MCF 10A (cell line): ENCODE measurements around the gene ANO6. TPM values are rescaled to one million over a fixed set of nuclear protein-coding genes. Genes with fewer than 3 reads are reported as not detected.

Experiments used
- BruUV-seq: library from RNA; stranded (reverse); fragments of 400-500 nt; replicated peaks from 2 replicates; lab custom pipeline; 2021; lab: Mats Ljungman, UMichigan
- CTCF ChIA-PET: fragments of 300-600 bp; sonication (Branson Sonifier 250); formaldehyde crosslinking; extraction: SDS; loops from one replicate; lab custom pipeline; 2021; ENCODE audit warnings: antibody characterized with exemption, inconsistent platforms; lab: Yijun Ruan, JAX
- POLR2A ChIA-PET: fragments of 300-600, 350-650 bp; sonication (Branson Sonifier 250); formaldehyde crosslinking; extraction: SDS; loops from one replicate; lab custom pipeline; 2020; ENCODE audit warnings: antibody characterized with exemption, inconsistent platforms; lab: Yijun Ruan, JAX
- DNase-seq: peaks from one replicate; pipeline ENCODE4 v3.0.0-alpha.2; 2018; ENCODE audit not compliant: unreplicated experiment
- H3K27ac Mint-ChIP-seq: one replicate; pipeline ENCODE4 v1.8.0; 2022; ENCODE audit warnings: mild to moderate bottlenecking, low read depth, mixed read lengths; ENCODE audit not compliant: unreplicated experiment
- H3K27me3 Mint-ChIP-seq: one replicate; pipeline ENCODE4 v1.8.0; 2022; ENCODE audit warnings: mixed read lengths; ENCODE audit not compliant: insufficient read depth, unreplicated experiment
- H3K36me3 Mint-ChIP-seq: one replicate; pipeline ENCODE4 v1.8.0; 2022; ENCODE audit warnings: mild to moderate bottlenecking, moderate library complexity, mixed read lengths; ENCODE audit not compliant: insufficient read depth, unreplicated experiment
- H3K4me1 Mint-ChIP-seq: one replicate; pipeline ENCODE4 v1.8.0; 2022; ENCODE audit warnings: mixed read lengths; ENCODE audit not compliant: insufficient read depth, unreplicated experiment
- H3K4me3 Mint-ChIP-seq: one replicate; pipeline ENCODE4 v1.8.0; 2022; ENCODE audit warnings: mild to moderate bottlenecking, moderate library complexity, mixed read lengths; ENCODE audit not compliant: unreplicated experiment
- H3K9me3 Mint-ChIP-seq: one replicate; pipeline ENCODE4 v1.8.0; 2022; ENCODE audit warnings: mixed read lengths; ENCODE audit not compliant: unreplicated experiment
- CTCF ChIP-seq: fragments of 200-600 bp; IDR thresholded peaks from one replicate; pipeline ENCODE4 v1.8.0; 2022; ENCODE audit warnings: antibody characterized with exemption, mild to moderate bottlenecking; ENCODE audit not compliant: unreplicated experiment
- intact Hi-C: fragments of 100-400 bp; cut with micrococcal nuclease; formaldehyde crosslinking; loops from 2 replicates; pipeline ENCODE4 v1.14.1; 2022
- total RNA-seq: library from RNA; stranded (reverse); gene quantifications from 2 replicates; pipeline ENCODE4 v1.2.3, GENCODE V29; 2022

The ANO6 gene
- total RNA-seq, 1 experiment from 2014 or later = 25.4 TPM

DNA sequence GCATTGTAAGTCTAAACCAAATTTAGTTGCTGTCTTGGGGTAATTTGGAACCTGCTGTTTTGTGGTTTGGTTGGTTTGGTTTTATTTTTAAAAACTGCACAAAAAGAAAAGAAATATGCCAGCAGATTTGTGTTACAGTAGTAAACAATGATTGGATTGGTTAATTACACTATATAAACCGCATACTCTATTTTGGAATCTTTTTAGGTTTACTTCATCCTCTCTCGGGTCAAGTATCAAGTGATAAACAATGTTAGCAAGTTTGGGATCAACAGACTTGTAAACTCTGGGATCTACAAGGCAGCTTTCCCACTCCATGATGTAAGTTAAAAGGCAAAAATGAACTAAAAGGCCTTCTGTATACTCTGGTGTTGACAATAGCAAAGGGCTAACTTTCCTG, 132.4 kb downstream of the ANO6 start:
- CTCF ChIA-PET = interaction anchor here (0.6 to 1.9 kb wide), 3 partner anchors 40 to 283 kb away, joined by 4 to 5 read pairs (median 4); no protein-coding TSS in a partner anchor
- peaks cover 9% of the 10 kb centered on the region for H3K4me1 Mint-ChIP-seq

GRCh38 chr12:45348986-45349385, 133.1 kb downstream of the ANO6 start:
- peaks cover 7% of the 10 kb centered on the region for H3K4me1 Mint-ChIP-seq
- no peaks in the 10 kb centered on the region for H3K9me3 Mint-ChIP-seq
- intact Hi-C loops = no loop called here
- H3K27ac Mint-ChIP-seq = no peak overlapping the region
- peaks cover 15% of the 10 kb centered on the region for H3K36me3 Mint-ChIP-seq
- no peak overlapping the region for H3K4me3 Mint-ChIP-seq
- no peak for DNase-seq
- TF ChIP-seq CTCF = no peak
- ChIA-PET POLR2A (interaction anchor here (1.0 kb wide), 1 partner anchor 30 kb away, joined by 3 read pairs; no protein-coding TSS in a partner anchor), CTCF (interaction anchor here (1.0 to 1.9 kb wide), 2 partner anchors 15 to 80 kb away, joined by 3 to 4 read pairs; no protein-coding TSS in a partner anchor)
- no peaks in the 10 kb centered on the region for H3K27me3 Mint-ChIP-seq
- BruUV-seq = no TSS peak

More for the DNA sequence above, 132.4 kb downstream of the ANO6 start:
- H3K9me3 Mint-ChIP-seq = no peaks in the 10 kb centered on the region
- no peak for TF ChIP-seq CTCF
- no peak overlapping the region for H3K4me3 Mint-ChIP-seq
- POLR2A ChIA-PET = interaction anchor here (1.0 kb wide), 1 partner anchor 31 kb away, joined by 3 read pairs; no protein-coding TSS in a partner anchor
- no peak overlapping the region for H3K27ac Mint-ChIP-seq
- H3K36me3 Mint-ChIP-seq = peaks cover 14% of the 10 kb centered on the region
- H3K27me3 Mint-ChIP-seq = no peaks in the 10 kb centered on the region
- intact Hi-C loops = no loop called here
- DNase-seq = no peak
- BruUV-seq = no TSS peak

DNA sequence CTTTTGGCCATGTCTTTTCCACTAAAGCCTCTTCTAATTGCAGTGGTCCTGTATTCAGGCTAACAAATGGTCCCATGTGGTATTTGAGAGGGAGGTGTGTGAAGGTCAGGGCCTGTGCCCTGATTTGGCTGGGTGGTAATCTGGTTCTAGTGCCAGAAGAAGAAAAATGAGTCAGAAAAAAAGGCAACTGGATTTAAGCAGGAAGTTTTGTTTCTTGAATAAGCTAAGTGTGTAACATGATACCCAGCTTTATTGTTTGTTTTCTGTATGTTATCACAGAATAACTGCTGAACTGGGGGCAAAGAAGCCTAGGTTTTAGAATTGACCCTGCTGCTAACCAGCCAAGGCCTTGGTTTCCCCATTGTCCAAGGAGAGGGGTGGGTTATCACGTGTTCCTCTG, 134.0 kb downstream of the ANO6 start:
- DNase-seq = peak; percentile 17
- no peaks in the 10 kb centered on the region for H3K9me3 Mint-ChIP-seq
- BruUV-seq = no TSS peak
- peaks cover 7% of the 10 kb centered on the region for H3K4me1 Mint-ChIP-seq
- intact Hi-C loops = no loop called here
- ChIA-PET CTCF (interaction anchor here (1.9 kb wide), 1 partner anchor 81 kb away, joined by 4 read pairs; no protein-coding TSS in a partner anchor), POLR2A (interaction anchor here (1.4 kb wide), 1 partner anchor 135 kb away, joined by 4 read pairs; no protein-coding TSS in a partner anchor)
- peaks cover 24% of the 10 kb centered on the region for H3K36me3 Mint-ChIP-seq
- no peak for TF ChIP-seq CTCF
- no peak overlapping the region for H3K4me3 Mint-ChIP-seq
- H3K27me3 Mint-ChIP-seq = no peaks in the 10 kb centered on the region
- H3K27ac Mint-ChIP-seq = no peak overlapping the region

GRCh38 chr12:45350861-45351260, 135.0 kb downstream of the ANO6 start:
- no peak for DNase-seq
- TF ChIP-seq CTCF = no peak
- intact Hi-C loops = no loop called here
- H3K4me3 Mint-ChIP-seq = no peak overlapping the region
- CTCF ChIA-PET = no interaction called here
- H3K27me3 Mint-ChIP-seq = no peaks in the 10 kb centered on the region
- peaks cover 7% of the 10 kb centered on the region for H3K4me1 Mint-ChIP-seq
- no TSS peak for BruUV-seq
- H3K36me3 Mint-ChIP-seq = peaks cover 30% of the 10 kb centered on the region
- no peaks in the 10 kb centered on the region for H3K9me3 Mint-ChIP-seq
- H3K27ac Mint-ChIP-seq = no peak overlapping the region
- POLR2A ChIA-PET = interaction anchor here (0.8 to 1.4 kb wide), 2 partner anchors 65 to 136 kb away, joined by 3 to 4 read pairs; no protein-coding TSS in a partner anchor
